ENCODE measurements around the gene MIOX. TPM values are rescaled to one million over a fixed set of nuclear protein-coding genes. Genes with fewer than 3 reads are reported as not detected.
"Not testable (repeated sequence)": the region's sequence is repeated elsewhere in the genome, so short reads cannot be mapped to it uniquely, and the experiment has no call there.

MIOX gene
- total RNA-seq, 4 donors from 2014 or later = not detected

DNA sequence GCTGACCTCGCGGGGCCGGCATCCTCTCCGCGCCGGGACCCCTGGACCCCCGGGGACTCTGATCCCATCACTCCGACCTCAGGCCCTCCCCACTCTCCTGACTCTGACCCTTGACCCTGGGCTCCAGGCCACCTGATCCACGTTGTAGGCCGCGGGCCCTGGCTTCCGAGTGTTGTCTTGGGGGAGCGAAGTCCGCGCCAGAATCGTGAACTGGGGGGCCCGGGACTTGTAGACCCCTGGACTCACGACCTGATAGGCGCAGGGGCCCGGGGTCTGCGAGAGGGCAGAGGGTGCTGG is 43.9 kb downstream of the MIOX start:
- intact Hi-C loops (cut with DNase I; ENCODE audit: low total_unique reads) = no loop called here
- 0% methylated on average over 7 to 19 of the region's 21 CpGs for WGBS, 2 donors
- DNase-seq (ENCODE audit: low spot score in 2 of 2) = no peak
- TF ChIP-seq POLR2A (IDR thresholded peaks at IDR 0.05) = no peak
- TF ChIP-seq, protein P1, sequence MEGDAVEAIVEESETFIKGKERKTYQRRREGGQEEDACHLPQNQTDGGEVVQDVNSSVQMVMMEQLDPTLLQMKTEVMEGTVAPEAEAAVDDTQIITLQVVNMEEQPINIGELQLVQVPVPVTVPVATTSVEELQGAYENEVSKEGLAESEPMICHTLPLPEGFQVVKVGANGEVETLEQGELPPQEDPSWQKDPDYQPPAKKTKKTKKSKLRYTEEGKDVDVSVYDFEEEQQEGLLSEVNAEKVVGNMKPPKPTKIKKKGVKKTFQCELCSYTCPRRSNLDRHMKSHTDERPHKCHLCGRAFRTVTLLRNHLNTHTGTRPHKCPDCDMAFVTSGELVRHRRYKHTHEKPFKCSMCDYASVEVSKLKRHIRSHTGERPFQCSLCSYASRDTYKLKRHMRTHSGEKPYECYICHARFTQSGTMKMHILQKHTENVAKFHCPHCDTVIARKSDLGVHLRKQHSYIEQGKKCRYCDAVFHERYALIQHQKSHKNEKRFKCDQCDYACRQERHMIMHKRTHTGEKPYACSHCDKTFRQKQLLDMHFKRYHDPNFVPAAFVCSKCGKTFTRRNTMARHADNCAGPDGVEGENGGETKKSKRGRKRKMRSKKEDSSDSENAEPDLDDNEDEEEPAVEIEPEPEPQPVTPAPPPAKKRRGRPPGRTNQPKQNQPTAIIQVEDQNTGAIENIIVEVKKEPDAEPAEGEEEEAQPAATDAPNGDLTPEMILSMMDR (IDR thresholded peaks at IDR 0.05) = no peak
- peak overlapping the region; percentile 61 for H3K4me3 ChIP-seq (ENCODE audit: low read depth, poor library complexity, severe bottlenecking)

DNA sequence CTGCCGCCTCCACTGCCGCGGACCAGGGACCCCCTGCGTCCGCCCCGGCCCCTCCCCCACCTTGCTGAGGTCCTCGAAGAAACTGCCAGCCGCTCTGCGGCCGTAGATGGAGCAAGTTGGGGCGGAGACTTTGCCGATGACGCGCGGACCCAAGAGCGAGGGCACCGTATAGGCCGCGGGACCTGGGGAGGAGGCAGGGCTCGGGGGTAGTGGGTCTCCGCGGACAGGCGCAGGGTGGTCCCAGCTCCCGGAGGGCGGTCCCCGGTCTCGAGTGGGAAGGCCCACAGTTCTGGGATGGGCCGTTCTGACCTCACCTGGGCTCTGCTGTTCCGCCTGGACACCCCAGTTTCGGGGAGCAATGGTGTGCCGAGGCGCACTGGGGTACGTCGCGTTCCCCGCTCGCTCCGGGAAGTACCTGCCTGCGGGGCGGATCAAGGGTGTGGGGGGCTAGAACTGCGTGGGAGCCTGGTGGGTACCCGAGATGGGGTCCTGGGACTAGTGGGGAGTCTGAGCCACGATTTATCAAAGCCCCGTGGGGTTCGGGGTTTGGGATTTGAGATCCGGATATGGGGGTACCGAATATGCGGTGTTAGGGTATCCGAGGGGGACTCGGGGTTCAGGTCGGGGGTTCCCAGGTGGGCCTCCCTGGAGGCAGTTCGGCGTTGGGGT is 44.4 kb downstream of the MIOX start:
- TF ChIP-seq, protein P1 (IDR thresholded peaks at IDR 0.05) = no peak
- TF ChIP-seq POLR2A (IDR thresholded peaks at IDR 0.05) = peak in 1 of 2 donors; percentile 23
- 2 to 6% methylated on average over 33 to 41 of the region's 53 CpGs for WGBS, 2 donors
- intact Hi-C loops (cut with DNase I; ENCODE audit: low total_unique reads) = no loop called here

DNA sequence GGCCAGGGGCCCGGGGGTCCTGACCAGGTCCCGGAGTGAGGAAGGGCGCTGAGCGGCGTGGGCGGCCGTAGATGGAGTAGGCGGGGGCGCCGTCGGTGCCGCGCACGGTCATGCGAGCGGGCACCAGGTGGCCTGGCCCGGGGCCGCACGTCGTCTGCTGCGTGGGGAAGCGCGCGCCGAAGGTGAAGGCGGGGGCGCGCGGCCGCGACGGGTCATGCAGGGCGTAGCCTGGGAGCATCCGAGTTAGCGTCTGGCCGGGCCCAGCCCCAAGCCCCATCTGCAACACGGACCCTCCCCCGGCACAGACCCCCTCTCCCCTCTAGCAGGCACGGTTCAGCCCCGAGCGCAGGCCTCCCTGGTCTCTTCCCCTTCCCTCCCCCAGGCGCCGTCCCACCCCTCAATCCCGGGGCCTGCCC is 44.9 kb downstream of the MIOX start:
- intact Hi-C loops (cut with DNase I; ENCODE audit: low total_unique reads) = no loop called here
- DNase-seq (ENCODE audit: low spot score in 2 of 2) = peak; percentile 56 to 94

More for the DNA sequence above, 44.4 kb downstream of the MIOX start:
- DNase-seq (ENCODE audit: low spot score in 2 of 2) = peak; percentile 88 to 98
- H3K4me3 ChIP-seq (ENCODE audit: low read depth, poor library complexity, severe bottlenecking) = peak overlapping the region; percentile 61

DNA sequence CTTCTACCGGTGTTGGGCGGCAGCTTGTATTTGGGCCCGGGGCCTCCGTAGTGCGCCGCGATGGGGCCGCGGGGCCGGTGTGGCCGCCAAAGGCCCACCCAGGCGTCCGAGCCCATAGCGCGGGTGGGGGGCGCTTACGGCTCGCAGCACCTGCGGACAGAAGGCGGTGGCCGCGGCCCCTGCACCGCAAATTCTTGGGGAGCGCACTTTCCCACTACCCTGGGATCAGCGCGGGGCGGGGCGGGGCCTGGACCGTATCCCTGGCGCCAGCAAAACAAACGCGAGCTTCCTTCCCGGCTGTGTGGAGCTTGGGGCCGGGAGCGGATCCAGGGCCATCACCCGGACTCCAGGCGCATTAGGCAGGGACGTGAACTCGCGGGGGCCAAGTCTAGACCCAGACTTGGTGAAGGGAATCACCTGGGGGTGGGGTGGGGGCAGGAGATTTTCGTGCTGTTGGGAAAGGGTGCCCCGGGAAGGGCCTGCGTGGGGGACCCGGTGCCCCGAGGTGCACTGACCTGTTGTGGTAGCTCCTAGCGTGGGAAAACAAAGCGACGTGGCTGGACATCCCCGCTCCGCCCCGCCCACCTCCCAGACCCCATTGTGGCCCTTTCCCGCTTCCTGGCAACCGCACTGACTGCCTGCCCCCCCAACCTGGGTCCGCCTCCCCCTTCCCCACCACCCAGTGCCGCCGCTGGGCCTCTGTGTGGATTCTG is 45.5 kb downstream of the MIOX start:
- peak overlapping the region; percentile 61 for H3K4me3 ChIP-seq (ENCODE audit: low read depth, poor library complexity, severe bottlenecking)
- 6 to 13% methylated on average over 16 to 42 of the region's 56 CpGs for WGBS, 2 donors
- no peak for TF ChIP-seq POLR2A (IDR thresholded peaks at IDR 0.05)
- TF ChIP-seq, protein P1 (IDR thresholded peaks at IDR 0.05) = no peak
- peak; percentile 76 to 97 for DNase-seq (ENCODE audit: low spot score in 2 of 2)
- intact Hi-C loops (cut with DNase I; ENCODE audit: low total_unique reads) = no loop called here

More for the DNA sequence above, 44.9 kb downstream of the MIOX start:
- TF ChIP-seq POLR2A (IDR thresholded peaks at IDR 0.05) = no peak
- TF ChIP-seq, protein P1 (IDR thresholded peaks at IDR 0.05) = no peak
- 0% methylated on average over 25 to 34 of the region's 44 CpGs for WGBS, 2 donors
- peak overlapping the region; percentile 61 for H3K4me3 ChIP-seq (ENCODE audit: low read depth, poor library complexity, severe bottlenecking)

DNA sequence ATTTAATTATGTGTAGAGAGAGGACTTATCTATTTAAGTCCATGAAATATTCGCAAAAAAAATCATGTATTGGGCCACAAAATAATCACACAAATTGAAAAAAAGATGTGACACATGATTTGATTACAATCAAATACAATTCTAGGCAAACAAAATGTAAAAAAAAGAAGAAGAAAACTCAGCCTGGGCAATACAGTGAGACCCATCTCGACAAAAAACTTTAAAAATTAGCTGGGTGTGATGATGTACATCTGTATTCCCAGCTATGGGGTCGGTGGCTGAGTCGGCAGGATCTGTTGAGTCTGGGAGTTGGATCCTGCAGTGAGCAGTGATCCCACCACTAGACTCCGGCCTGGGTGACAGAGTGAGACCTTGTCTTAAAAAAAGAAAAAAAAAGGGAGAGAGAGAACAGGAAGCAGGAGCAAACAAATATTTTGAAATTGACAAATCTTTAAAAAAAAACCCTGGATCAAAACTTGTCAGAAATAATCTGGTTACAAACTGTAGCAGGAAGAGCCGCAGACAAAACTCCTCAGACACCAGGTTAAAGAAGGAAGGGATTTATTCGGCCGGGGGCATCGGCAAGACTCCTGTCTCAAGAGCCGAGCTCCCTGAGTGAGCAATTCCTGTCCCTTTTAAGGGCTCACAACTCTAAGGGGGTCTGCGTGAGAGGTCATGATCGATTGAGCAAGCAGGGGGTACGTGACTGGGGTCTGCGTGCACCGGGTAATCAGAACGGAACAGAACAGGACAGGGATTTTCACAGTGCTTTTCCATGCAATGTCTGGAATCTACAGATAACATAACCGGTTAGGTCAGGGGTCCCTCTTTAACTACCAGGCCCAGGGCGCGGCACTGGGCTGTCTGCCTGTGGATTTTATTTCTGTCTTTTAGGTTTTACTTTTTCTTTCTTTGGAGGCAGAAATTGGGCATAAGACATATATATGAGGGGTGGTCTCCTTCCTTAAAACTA is 46.5 kb downstream of the MIOX start:
- DNase-seq (ENCODE audit: low spot score in 2 of 2) = no peak

DNA sequence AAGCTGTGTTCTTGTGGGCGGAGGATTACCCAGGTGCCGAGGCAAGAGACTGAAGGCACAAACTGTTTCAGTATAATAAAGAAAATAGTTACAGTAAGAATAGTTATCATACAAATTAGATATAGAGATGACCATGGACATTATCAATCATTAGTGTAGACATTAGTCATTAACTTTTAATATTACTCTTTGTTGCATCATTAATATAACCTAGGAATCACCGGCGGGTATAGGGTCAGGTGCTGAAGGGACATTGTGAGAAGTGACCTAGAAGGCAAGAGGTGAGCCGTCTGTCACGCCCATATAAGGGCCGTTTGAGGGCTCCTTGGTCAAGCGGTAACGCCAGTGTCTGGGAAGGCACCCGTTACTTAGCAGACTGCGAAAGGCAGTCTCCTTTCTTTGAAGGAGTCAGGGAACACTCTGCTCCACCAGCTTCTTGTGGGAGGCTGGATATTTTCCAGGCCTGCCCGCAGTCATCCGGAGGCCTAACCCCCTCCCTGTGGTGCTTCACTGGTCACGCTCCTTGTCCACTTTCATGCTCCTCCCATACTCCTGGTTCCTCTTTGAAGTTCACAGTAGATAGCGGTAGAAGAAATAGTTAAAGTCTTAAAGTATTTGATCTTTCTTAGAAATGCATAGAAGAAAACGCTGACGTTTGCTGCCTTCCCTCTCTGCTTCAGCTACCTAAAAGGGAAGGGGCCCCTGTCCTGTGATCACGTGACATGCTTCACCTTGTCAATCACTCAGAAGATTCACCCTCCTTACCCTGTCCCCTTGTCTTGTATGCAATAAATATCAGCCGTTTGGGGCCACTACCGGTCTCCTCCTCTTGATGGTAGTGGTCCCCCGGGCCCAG is 47.4 kb downstream of the MIOX start:
- 48 to 61% methylated on average over 21 of the region's 21 CpGs for WGBS, 2 donors
- H3K4me3 ChIP-seq (ENCODE audit: low read depth, poor library complexity, severe bottlenecking); intact Hi-C loops (cut with DNase I; ENCODE audit: low total_unique reads): not testable (repeated sequence)
- peak in 1 of 2 donors; percentile 50 for DNase-seq (ENCODE audit: low spot score in 2 of 2)

More for the DNA sequence above, 46.5 kb downstream of the MIOX start:
- intact Hi-C loops (cut with DNase I; ENCODE audit: low total_unique reads) = no loop called here
- TF ChIP-seq POLR2A (IDR thresholded peaks at IDR 0.05) = no peak
- TF ChIP-seq, protein P1 (IDR thresholded peaks at IDR 0.05) = no peak
- H3K4me3 ChIP-seq (ENCODE audit: low read depth, poor library complexity, severe bottlenecking) = no peak overlapping the region
- 71 to 77% methylated on average over 19 of the region's 19 CpGs for WGBS, 2 donors

Data from lower leg skin (tissue), 4 donors.